ENCODE data around the gene EMC1. TPM values are rescaled to one million over a fixed set of nuclear protein-coding genes. Genes with fewer than 3 reads are reported as not detected.

Gene EMC1
- total RNA-seq, 1 experiment from 2014 or later = 65.5 TPM

- Histone ChIP-seq H3K36me3 (replicated peaks; ENCODE audit: control insufficient read depth, insufficient read depth, low read length) (no peaks in the 10 kb centered on the region; the same call in none of the 2 replicates), H3K27me3 (ENCODE audit: control insufficient read depth, insufficient read depth, low read length) (no peaks in the 10 kb centered on the region), H3K4me3 (ENCODE audit: insufficient read depth, low read depth, low read length) (no peak overlapping the region)
- DNase-seq = no peak
These were observed 39.2 kb downstream of the EMC1 start for GRCh38 chr1:19212167-19212566.

- Histone ChIP-seq H3K4me3 (ENCODE audit: insufficient read depth, low read depth, low read length) (peak overlapping the region; percentile 97), H3K36me3 (replicated peaks; ENCODE audit: control insufficient read depth, insufficient read depth, low read length) (no peaks in the 10 kb centered on the region; the same call in none of the 2 replicates), H3K27me3 (ENCODE audit: control insufficient read depth, insufficient read depth, low read length) (no peaks in the 10 kb centered on the region)
- DNase-seq = peak; percentile 20
These were observed 40.4 kb downstream of the EMC1 start for GRCh38 chr1:19210772-19211549.

DNA sequence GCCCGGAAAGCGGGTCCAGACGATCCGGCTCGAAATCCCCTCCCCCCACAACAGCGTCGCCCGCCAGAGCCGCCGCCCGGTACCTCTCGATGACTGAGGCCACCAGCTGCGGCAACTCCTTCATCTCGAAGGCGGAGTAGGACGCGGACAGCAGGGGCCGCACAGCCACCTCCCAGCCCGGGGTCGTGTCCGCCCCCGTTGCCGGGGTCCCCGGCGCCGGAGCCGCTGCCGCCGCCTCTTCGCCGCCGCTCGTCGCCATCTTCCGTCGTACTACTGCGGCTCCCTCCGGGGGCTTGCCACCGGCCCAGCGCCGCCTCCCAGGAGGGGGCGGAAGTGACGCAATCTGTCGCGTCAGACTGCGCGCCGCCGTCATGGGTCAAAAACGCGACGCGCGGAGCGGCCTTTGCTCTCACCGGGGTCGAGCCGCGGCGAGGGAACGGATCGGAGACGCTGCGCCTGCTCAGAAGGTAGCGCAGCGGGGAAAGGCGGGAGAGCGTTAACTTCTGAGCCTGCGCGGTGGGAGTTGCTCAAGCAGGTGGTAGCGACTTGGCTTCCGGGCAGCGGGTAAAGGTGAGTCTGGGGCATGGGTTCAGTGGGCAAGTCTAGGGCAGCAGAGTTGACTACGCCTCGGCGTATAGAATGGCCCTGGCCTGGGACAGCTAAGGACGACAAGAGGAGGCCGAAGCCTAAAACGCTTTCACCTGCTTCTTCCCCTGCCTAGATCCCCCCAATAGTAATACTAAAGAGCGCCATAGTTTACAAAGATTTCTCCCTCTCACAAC is 41.1 kb downstream of the EMC1 start, which contains the start of gene UBR4:
Gene UBR4 (minus strand): TSS at position 277 of the 782 bp plus-strand sequence. CDS start 18 bp downstream, at position 259.
- DNase-seq = peak; percentile 96
- Histone ChIP-seq H3K27me3 (ENCODE audit: control insufficient read depth, insufficient read depth, low read length) (no peaks in the 10 kb centered on the region), H3K4me3 (ENCODE audit: insufficient read depth, low read depth, low read length) (peak within 1 kb of the TSS; percentile 97), H3K36me3 (replicated peaks; ENCODE audit: control insufficient read depth, insufficient read depth, low read length) (no peaks in the 10 kb centered on the region; the same call in none of the 2 replicates)

DNA sequence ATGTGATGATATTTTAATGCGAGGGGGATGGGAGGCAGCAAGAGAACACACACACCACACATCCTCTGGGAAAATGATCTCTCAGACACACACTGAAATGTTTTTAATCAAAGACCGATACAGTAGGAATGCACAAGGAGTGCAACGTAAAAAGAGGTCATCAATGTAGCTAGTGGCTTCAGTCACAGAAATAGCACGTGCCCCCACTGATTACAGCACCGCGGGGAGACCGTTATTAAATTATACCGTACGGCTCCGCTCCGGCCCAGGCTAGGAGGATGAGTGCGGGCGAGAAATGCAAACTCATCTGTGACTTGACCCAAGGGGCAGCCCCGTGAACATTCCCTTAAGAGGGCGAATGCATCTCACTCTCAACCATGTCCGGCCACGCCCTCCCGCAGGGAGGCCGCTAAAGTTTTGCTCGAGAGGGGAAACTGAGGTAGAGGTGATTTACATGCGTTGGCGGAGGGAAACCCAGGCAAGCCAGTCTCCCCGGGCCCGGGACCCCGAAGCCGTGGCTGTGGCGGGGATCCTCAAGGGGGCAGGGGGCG is 41.8 kb downstream of the EMC1 start:
- DNase-seq = no peak
- no peaks in the 10 kb centered on the region for H3K27me3 ChIP-seq (ENCODE audit: control insufficient read depth, insufficient read depth, low read length)
- no peaks in the 10 kb centered on the region; the same call in none of the 2 replicates for H3K36me3 ChIP-seq (replicated peaks; ENCODE audit: control insufficient read depth, insufficient read depth, low read length)
- peak overlapping the region; percentile 97 for H3K4me3 ChIP-seq (ENCODE audit: insufficient read depth, low read depth, low read length)

- Histone ChIP-seq H3K36me3 (replicated peaks; ENCODE audit: control insufficient read depth, insufficient read depth, low read length) (no peaks in the 10 kb centered on the region; the same call in 1 of the 2 replicates), H3K27me3 (ENCODE audit: control insufficient read depth, insufficient read depth, low read length) (no peaks in the 10 kb centered on the region), H3K4me3 (ENCODE audit: insufficient read depth, low read depth, low read length) (peak overlapping the region; percentile 97)
- DNase-seq = no peak
These were observed 42.5 kb downstream of the EMC1 start for GRCh38 chr1:19208710-19209438.

- Histone ChIP-seq H3K27me3 (ENCODE audit: control insufficient read depth, insufficient read depth, low read length) (no peaks in the 10 kb centered on the region), H3K4me3 (ENCODE audit: insufficient read depth, low read depth, low read length) (no peak overlapping the region), H3K36me3 (replicated peaks; ENCODE audit: control insufficient read depth, insufficient read depth, low read length) (no peaks in the 10 kb centered on the region)
- no peak for DNase-seq
These were observed 44.4 kb downstream of the EMC1 start for GRCh38 chr1:19206947-19207346.

GRCh38 chr1:19205845-19206244 is 45.5 kb downstream of the EMC1 start:
- H3K4me3 ChIP-seq (ENCODE audit: insufficient read depth, low read depth, low read length) = no peak overlapping the region
- no peak for DNase-seq
- H3K27me3 ChIP-seq (ENCODE audit: control insufficient read depth, insufficient read depth, low read length) = no peaks in the 10 kb centered on the region
- no peaks in the 10 kb centered on the region; the same call in 1 of the 2 replicates for H3K36me3 ChIP-seq (replicated peaks; ENCODE audit: control insufficient read depth, insufficient read depth, low read length)

GRCh38 chr1:19205403-19205802 is 45.9 kb downstream of the EMC1 start:
- Histone ChIP-seq H3K4me3 (ENCODE audit: insufficient read depth, low read depth, low read length) (no peak overlapping the region), H3K36me3 (replicated peaks; ENCODE audit: control insufficient read depth, insufficient read depth, low read length) (no peaks in the 10 kb centered on the region; the same call in 1 of the 2 replicates), H3K27me3 (ENCODE audit: control insufficient read depth, insufficient read depth, low read length) (no peaks in the 10 kb centered on the region)
- DNase-seq = no peak

GRCh38 chr1:19204446-19205266 is 46.7 kb downstream of the EMC1 start:
- no peak for DNase-seq
- H3K27me3 ChIP-seq (ENCODE audit: control insufficient read depth, insufficient read depth, low read length) = no peaks in the 10 kb centered on the region
- H3K4me3 ChIP-seq (ENCODE audit: insufficient read depth, low read depth, low read length) = no peak overlapping the region
- H3K36me3 ChIP-seq (replicated peaks; ENCODE audit: control insufficient read depth, insufficient read depth, low read length) = no peaks in the 10 kb centered on the region; the same call in none of the 2 replicates

GRCh38 chr1:19203440-19203839 is 47.9 kb downstream of the EMC1 start:
- peaks cover 10% of the 10 kb centered on the region for H3K36me3 ChIP-seq (replicated peaks; ENCODE audit: control insufficient read depth, insufficient read depth, low read length)
- no peaks in the 10 kb centered on the region for H3K27me3 ChIP-seq (ENCODE audit: control insufficient read depth, insufficient read depth, low read length)
- DNase-seq = no peak
- H3K4me3 ChIP-seq (ENCODE audit: insufficient read depth, low read depth, low read length) = no peak overlapping the region

DNA sequence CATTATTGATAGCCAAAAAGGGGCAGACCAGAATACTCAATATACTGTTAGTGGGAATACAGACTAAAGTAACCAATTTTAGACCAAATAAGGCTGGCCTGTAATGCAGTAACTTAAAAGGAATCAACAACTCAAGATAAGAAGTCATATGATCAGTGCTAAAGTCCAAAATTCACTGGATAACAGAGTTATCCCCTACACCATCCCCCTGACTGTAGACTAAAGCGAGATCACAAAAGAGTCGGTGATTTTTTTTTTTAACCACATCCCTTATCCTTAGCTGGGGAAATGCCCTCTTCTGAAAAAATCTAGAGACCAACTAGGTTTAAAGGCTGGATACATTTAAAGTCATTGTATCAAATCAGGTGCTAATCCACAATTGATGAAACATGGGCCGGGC is 48.9 kb downstream of the EMC1 start:
- DNase-seq = no peak
- H3K4me3 ChIP-seq (ENCODE audit: insufficient read depth, low read depth, low read length) = no peak overlapping the region
- no peaks in the 10 kb centered on the region for H3K27me3 ChIP-seq (ENCODE audit: control insufficient read depth, insufficient read depth, low read length)
- H3K36me3 ChIP-seq (replicated peaks; ENCODE audit: control insufficient read depth, insufficient read depth, low read length) = peaks cover 21% of the 10 kb centered on the region

- DNase-seq = no peak
- Histone ChIP-seq H3K36me3 (replicated peaks; ENCODE audit: control insufficient read depth, insufficient read depth, low read length) (peaks cover 30% of the 10 kb centered on the region), H3K4me3 (ENCODE audit: insufficient read depth, low read depth, low read length) (no peak overlapping the region), H3K27me3 (ENCODE audit: control insufficient read depth, insufficient read depth, low read length) (no peaks in the 10 kb centered on the region)
These were observed 51.2 kb downstream of the EMC1 start for GRCh38 chr1:19199969-19200604.

DNA sequence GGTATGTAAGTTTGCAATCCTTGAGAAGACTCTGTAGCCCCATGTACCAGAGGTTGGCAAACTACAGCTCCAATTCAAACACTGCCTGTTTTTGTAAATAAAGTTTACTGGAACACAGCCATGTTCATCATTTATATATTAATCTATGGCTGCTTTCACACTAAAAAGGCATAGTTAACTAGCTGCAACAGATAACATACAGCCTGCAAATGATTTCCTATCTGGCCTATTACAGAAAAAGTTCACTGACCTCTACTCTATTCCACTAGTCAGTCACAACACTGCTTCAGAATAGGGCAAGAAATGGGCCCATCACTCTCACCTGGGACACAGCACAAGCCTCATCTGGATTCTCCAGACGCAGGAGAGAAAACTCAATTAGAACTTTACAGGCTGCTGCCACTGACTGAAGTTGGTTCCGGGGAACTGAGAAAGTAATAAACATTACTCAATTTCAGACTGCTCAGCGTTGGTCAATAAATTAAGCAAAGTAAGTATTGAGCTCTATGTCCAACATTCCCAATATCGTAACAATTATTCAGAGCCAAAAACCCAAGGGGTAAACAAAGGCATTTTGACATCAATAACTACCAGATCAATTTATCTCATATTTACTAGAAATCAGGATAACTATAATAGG is 51.9 kb downstream of the EMC1 start:
- Histone ChIP-seq H3K36me3 (replicated peaks; ENCODE audit: control insufficient read depth, insufficient read depth, low read length) (peaks cover 30% of the 10 kb centered on the region), H3K27me3 (ENCODE audit: control insufficient read depth, insufficient read depth, low read length) (no peaks in the 10 kb centered on the region), H3K4me3 (ENCODE audit: insufficient read depth, low read depth, low read length) (no peak overlapping the region)
- DNase-seq = no peak
